GM12892 (cell line): ENCODE measurements around the gene NMRAL1.

Experiments used
- DNase-seq: peaks from one replicate; pipeline ENCODE4 v3.0.0; 2011; ENCODE audit not compliant: insufficient read length
- FAIRE-seq: peaks from 2 replicates; lab custom pipeline; 2011; peaks lifted over from hg19 to GRCh38; lab: Jason Lieb, UNC
- POLR2A ChIP-seq: IDR thresholded peaks from 2 replicates; pipeline ENCODE4 v1.6.1; 2011; ENCODE audit warnings: low read depth, low read length, control low read depth
- POLR2AphosphoS5 ChIP-seq: IDR thresholded peaks from 2 replicates; pipeline ENCODE4 v1.6.1; 2011; ENCODE audit warnings: low read depth, low read length, control low read depth
- TAF1 ChIP-seq: IDR thresholded peaks from 2 replicates; pipeline ENCODE4 v1.6.1; 2011; ENCODE audit warnings: low read depth, mild to moderate bottlenecking, control low read depth, low read length, borderline replicate concordance

The NMRAL1 gene

GRCh38 chr16:4500272-4500671 lies 25.8 kb upstream of the NMRAL1 start:
- TF ChIP-seq POLR2AphosphoS5 (no peak), POLR2A (no peak), TAF1 (no peak)
- FAIRE-seq, result no peak
- no peak for DNase-seq

DNA sequence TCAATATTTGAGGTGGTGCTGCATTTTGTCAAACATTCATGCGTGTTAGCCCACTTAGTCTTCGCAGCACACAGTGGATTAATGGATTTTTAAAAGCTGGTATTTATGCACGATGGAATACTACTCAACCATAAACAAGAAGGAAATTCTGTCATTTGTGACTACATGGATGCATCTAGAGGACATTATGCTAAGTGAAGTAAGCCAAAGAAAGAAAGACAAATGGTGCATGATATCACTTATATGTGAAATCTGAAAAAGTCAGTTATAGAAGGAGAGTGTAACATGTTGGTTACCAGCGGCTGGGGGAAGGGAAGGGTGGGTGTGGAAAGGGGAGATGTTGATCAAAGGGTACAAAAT lies 24.8 kb upstream of the NMRAL1 start:
- TF ChIP-seq TAF1 (no peak), POLR2A (no peak), POLR2AphosphoS5 (no peak)
- DNase-seq (no peak), FAIRE-seq (no peak)

- no peak for TF ChIP-seq POLR2AphosphoS5
- no peak for TF ChIP-seq TAF1
- TF ChIP-seq POLR2A, result no peak
- DNase-seq, result no peak
- FAIRE-seq, result no peak
Measured at GRCh38 chr16:4498546-4499195, 24.2 kb upstream of the NMRAL1 start.

GRCh38 chr16:4496305-4496704 lies 21.9 kb upstream of the NMRAL1 start:
- no peak for DNase-seq
- FAIRE-seq, result no peak
- TF ChIP-seq TAF1 (no peak), POLR2AphosphoS5 (no peak), POLR2A (no peak)

DNA sequence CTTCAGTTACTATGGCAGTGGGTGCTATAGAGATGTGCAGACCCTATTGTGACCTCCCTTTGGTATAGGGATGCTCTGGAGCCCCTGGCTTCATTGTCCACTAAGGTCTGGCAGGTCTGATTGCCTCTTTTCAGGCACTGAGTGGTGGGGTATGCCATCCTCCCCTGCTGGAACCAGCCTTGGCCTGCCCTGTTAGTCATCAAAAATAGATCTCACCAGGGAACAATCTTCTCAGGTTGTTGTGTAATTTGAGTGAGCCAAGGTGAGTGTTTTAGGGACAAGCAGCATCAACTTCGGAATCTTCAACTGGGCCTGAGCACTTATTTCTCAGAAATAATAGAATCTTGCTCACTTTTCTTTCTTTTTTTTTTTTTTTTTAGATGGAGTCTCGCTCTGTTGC lies 21.3 kb upstream of the NMRAL1 start:
- TF ChIP-seq TAF1 (no peak), POLR2AphosphoS5 (no peak), POLR2A (no peak)
- no peak for FAIRE-seq
- no peak for DNase-seq

DNA sequence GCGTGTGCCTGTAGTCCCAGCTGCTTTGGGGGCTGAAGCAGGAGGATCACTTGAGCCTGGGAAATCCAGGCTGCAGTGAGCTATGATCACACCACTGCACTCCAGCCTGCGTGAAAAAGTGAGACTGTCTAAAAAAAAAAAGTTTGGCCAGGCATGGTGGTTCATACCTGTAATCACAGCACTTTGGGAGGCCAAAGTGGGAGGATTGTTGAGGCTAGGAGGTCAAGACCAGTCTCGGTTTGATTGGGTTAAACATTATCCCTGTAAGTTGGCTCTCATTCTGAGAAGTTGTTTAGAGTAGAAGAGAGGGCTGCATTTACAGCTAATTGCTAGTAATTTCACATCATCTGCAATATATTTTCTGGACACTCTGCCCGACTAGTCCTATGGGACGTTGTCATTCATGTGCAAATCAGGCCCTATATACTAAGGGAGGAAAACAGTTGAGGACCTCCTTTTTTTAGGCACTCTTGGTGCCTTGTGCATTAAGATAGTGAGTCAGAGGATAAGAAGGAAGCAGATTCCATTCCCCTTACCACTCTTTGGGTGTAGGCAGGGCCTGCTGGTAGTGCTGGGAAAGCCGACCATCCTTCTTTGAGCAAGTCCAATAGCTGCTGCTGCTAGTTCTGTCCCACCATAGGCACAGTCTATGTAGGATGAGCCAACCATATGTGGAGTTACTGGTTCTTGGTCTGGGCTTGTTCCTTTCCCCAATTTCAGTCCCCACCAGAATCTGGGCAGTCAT lies 20.5 kb upstream of the NMRAL1 start:
- no peak for FAIRE-seq
- TF ChIP-seq POLR2AphosphoS5, result no peak
- TF ChIP-seq POLR2A, result no peak
- no peak for TF ChIP-seq TAF1
- no peak for DNase-seq

DNA sequence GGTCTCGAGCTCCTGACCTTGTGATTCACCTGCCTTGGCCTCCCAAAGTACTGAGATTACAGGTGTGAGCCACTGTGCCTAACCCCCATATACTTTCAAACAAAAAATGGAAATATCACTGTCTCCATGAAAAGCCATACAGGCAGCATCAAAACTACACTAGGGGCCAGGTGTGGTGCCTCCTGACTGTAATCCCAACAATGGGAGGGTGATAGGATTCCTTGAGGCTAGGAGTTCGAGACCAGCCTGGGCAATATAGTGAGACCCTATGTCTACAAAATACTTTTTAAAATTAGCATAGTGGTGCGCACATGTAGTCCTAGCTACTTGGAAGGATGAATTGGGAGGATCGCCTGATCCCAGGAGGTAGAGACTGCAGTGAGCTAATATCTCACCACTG lies 17.5 kb upstream of the NMRAL1 start:
- no peak for FAIRE-seq
- TF ChIP-seq POLR2AphosphoS5, result no peak
- TF ChIP-seq POLR2A, result no peak
- DNase-seq, result no peak

- FAIRE-seq, result no peak
- no peak for DNase-seq
- TF ChIP-seq TAF1, result no peak
- TF ChIP-seq POLR2AphosphoS5, result no peak
- no peak for TF ChIP-seq POLR2A
Measured at GRCh38 chr16:4489030-4489429, 14.6 kb upstream of the NMRAL1 start.

DNA sequence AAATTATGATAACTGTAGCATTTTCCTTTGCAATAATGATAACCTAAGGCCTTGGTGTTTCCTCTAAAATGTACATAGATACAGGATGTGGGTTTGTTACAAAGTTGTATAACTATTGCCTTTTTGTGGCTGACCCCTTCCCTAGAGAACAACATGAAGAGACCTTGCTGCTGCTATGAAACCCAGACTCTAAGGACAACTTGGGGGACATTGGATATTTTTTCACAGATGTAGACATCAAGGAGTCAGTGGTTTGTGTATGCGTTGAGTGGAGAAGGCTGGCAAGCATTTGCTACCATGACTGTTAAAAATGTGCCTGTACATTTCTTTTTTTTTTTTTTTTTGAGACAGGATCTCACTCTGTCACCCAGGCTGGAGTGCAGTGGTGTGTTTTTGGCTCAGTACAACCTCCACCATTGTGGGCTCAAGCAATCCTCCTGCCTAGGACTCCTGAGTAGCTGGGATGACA lies 14.1 kb upstream of the NMRAL1 start:
- FAIRE-seq (no peak), DNase-seq (no peak)
- TF ChIP-seq POLR2A, result no peak
- no peak for TF ChIP-seq POLR2AphosphoS5
- no peak for TF ChIP-seq TAF1

DNA sequence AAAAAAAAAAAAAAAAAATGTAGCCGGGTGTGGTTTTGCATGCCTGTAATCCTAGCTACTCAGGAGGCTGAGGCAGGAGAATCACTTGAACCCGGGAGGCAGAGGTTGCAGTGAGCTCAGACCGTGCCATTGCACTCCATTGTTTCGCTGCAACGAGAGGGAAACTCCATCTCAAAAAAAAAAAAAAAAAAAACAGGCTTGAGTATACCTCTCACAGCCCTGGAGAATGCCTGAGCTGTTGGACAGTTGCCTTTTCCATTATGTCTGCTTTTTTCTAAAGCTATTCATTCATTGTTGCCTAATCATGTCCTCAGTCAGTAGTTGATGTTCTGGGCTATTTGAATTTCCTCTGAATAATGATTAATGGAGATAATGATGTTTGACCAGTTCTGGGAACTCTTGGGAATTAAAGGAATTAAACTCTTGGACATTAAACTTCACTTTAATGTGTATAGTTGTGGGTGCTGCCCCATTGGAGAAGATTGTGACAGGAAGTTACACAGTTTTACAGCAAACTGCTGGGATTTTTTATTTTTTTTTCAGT lies 13.6 kb upstream of the NMRAL1 start:
- no peak for FAIRE-seq
- no peak for DNase-seq
- TF ChIP-seq POLR2AphosphoS5 (no peak), TAF1 (no peak), POLR2A (no peak)

DNA sequence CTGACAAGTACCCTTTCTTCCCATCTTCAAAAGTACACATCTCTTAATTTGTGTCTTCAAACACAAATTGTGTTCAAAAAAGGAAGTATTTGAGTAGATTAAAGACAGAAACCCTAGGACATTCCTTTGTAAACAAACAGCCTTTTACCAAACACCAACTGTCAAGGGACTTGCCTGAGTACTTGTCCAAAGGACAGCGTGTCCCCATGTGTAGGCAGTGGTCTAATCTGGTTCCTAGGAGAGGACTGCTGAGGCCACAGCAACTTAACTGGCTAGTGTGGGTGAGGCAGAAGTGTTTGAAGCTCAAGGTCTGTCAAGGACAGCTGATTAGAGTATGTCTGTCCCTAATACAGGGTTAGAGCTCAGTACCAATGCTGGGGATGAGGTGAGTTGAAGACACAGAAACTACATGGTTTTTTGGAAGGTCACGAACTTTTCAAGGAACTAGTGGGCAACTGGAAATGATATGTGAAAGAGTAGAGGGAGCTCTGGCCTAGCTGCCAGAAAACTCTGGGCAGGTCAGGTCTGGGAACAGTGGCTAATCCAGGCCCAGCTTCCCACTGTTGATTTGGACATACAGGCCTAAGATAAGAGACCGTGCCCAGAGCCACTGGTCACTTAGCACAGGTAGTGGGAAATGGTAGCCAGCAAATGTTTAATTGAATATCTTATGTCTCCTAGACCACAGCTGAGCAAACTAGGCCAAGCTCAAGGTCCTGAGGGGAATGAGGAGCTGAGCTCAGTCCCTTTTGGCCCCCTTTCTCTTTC lies 11.9 kb upstream of the NMRAL1 start:
- FAIRE-seq (no peak), DNase-seq (no peak)
- TF ChIP-seq POLR2AphosphoS5 (no peak), POLR2A (no peak), TAF1 (no peak)

DNA sequence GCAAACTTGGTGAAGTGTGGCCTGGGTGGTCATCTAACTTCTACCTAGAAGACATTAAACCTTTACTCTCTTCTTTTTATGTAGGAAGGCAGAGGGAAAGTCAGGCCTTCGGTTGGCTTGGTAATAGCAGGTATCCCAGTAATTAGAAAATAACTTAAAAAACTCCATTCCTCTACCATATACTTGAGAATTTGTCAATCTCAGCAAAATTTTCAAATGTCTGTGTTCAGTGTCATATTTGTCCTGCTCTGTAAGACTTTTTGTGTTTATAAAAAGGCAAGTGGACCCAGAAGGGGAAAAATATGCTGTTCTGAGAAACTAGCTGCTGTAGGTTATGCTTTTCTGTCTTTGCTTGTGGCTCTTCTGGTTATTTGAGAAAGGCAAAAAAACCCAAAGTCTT lies 7.5 kb upstream of the NMRAL1 start:
- FAIRE-seq (no peak), DNase-seq (no peak)
- no peak for TF ChIP-seq POLR2A
- TF ChIP-seq POLR2AphosphoS5, result no peak
- no peak for TF ChIP-seq TAF1
